NB4 (cell line): ENCODE results near the gene CCDC81.

Experiments
- DNase-seq: peaks from one replicate; pipeline ENCODE4 v3.0.0; 2010; ENCODE audit warnings: low read depth
- H3K4me3 ChIP-seq: one replicate; pipeline ENCODE4 v1.5.1; 2011; ENCODE audit warnings: mild to moderate bottlenecking, low read depth, low read length, moderate library complexity
- MYC ChIP-seq: IDR thresholded peaks from 2 replicates; pipeline ENCODE4 v1.6.1; 2011; ENCODE audit warnings: low read depth, low read length
- POLR2A ChIP-seq: IDR thresholded peaks from 2 replicates; pipeline ENCODE4 v1.6.1; 2011; ENCODE audit warnings: mild to moderate bottlenecking; ENCODE audit not compliant: insufficient read length; ENCODE audit errors: extremely low read depth
- TF ChIP-seq, protein P1 (sequence below): IDR thresholded peaks from 2 replicates; pipeline ENCODE4 v1.6.1; 2011; ENCODE audit warnings: low read depth, low read length
- TF ChIP-seq, protein P2 (sequence below): IDR thresholded peaks from one replicate; pipeline ENCODE4 v1.5.1; 2012; ENCODE audit warnings: low read depth, low read length

The CCDC81 gene

DNA sequence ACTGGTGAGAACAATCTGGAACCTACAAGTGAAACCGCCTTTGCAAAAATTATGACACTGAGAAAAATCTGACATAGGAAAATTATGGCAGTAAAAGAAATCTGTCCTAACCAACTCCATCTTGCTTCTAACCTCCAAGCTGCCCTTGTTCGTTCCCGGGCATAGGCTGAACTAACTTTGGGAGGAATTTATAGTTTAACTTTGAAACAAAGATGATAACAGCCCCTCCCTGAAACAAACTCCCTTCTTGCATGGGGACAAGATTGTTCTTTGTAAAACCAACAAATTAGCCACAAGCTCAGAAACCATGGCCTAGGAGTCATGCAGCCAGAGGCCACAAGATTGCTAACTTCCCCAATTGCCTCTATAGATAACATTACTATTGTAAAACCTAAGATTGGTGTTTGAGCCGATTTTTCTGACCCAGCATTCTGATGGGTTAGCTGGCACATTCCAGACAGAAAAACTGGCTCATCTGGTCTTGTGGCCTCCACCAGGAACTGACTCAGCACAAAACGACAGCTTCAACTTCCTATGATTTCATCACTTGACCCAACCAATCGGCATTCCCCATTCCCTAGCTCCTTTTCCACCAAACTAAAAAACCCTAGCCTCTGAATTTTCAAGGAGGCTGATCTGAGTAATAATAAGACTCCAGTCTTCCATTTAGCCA lies 3.6 kb upstream of the CCDC81 start:
- DNase-seq, result peak; percentile 34
- H3K4me3 ChIP-seq, result no peak overlapping the region

DNA sequence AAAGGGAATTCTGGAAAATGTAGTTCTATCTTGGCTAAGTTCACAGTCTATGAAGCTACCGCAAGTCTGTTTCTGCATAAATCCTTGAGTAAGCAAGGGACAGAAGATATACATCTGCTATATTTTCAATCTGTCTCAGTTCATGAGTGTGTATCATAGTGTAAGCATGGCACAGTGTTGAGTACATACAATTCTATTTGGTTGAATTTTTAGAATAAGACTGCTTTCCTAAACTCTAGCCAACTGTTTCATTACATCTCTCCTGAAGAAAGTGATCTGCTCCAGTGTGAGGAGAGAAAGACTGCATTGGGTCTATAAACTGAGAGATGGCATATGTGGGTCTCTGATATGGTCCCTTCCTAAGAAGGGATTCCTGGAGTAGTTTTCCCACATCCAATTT lies 2.6 kb upstream of the CCDC81 start:
- TF ChIP-seq POLR2A, result no peak
- TF ChIP-seq MYC, result no peak
- TF ChIP-seq, protein P1, sequence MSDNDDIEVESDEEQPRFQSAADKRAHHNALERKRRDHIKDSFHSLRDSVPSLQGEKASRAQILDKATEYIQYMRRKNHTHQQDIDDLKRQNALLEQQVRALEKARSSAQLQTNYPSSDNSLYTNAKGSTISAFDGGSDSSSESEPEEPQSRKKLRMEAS, result no peak
- TF ChIP-seq, protein P2, sequence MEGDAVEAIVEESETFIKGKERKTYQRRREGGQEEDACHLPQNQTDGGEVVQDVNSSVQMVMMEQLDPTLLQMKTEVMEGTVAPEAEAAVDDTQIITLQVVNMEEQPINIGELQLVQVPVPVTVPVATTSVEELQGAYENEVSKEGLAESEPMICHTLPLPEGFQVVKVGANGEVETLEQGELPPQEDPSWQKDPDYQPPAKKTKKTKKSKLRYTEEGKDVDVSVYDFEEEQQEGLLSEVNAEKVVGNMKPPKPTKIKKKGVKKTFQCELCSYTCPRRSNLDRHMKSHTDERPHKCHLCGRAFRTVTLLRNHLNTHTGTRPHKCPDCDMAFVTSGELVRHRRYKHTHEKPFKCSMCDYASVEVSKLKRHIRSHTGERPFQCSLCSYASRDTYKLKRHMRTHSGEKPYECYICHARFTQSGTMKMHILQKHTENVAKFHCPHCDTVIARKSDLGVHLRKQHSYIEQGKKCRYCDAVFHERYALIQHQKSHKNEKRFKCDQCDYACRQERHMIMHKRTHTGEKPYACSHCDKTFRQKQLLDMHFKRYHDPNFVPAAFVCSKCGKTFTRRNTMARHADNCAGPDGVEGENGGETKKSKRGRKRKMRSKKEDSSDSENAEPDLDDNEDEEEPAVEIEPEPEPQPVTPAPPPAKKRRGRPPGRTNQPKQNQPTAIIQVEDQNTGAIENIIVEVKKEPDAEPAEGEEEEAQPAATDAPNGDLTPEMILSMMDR, result no peak
- H3K4me3 ChIP-seq, result no peak overlapping the region
- DNase-seq, result no peak

More for the DNA sequence above, 3.6 kb upstream of the CCDC81 start:
- no peak for TF ChIP-seq MYC

DNA sequence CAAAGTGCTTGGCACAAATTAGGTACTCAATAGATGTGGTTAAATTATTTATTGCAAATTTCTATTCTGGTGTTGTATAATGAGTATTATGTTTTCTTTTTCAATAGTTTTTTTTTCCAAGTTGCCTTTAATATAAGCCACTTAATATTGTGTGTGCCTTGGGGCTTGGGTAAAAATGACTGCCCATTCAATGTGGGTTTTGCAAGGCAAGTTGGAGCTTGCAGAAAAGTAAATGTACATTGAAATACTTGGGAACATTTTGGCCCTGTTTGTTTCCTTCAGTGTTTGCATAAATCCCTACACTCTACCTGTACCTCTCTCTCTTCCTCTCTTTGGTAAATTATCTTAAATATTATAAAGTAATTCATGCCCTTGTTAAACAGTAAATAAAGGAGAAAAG lies 2.1 kb upstream of the CCDC81 start:
- DNase-seq, result no peak
- no peak overlapping the region for H3K4me3 ChIP-seq
- TF ChIP-seq, protein P2, result no peak
- TF ChIP-seq, protein P1, result no peak
- TF ChIP-seq MYC (no peak), POLR2A (no peak)

DNA sequence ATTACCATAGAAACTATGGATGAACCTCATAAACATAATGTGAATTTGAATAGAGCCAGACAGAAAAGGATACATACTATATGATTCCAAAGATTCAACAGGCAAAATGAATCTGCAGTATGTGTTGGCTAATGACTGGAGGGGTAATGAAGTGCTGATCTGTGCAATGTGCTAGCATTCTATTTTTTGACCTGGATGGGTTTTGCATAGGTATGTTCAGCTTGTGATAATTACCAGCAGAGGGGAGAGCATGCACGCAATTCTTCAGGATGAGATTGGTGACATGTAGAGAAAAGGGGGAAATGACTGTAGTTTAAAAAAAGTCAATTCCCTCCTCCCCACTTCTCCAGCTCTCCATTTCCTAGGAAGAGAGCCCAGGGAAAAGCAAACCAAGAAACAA lies 618 bp upstream of the CCDC81 start:
- TF ChIP-seq MYC (no peak), POLR2A (no peak)
- TF ChIP-seq, protein P2, result no peak
- TF ChIP-seq, protein P1, result no peak
- no peak overlapping the region for H3K4me3 ChIP-seq
- DNase-seq, result no peak

DNA sequence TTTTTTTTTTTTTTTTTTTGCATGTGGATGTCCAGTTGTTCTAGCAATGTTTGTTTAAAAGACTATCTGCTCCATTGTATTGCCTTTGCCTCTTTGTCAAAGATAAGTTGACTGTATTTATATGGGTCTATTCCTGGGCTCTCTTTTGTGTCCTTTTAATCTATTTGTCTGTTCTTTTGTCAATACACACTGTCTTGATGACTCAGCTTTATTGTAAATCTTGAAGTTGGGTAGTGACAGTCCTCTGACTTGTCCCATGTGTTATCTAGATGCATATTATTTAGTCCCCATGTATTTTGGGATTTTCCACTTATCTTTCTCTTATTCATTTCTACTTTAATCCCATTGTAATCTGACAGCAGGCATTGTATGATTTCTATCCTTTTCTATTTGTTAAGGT lies 3.3 kb downstream of the CCDC81 start:
- no peak overlapping the region for H3K4me3 ChIP-seq
- DNase-seq, result no peak
- TF ChIP-seq, protein P1, result no peak
- TF ChIP-seq POLR2A (no peak), MYC (no peak)
- TF ChIP-seq, protein P2, result no peak

DNA sequence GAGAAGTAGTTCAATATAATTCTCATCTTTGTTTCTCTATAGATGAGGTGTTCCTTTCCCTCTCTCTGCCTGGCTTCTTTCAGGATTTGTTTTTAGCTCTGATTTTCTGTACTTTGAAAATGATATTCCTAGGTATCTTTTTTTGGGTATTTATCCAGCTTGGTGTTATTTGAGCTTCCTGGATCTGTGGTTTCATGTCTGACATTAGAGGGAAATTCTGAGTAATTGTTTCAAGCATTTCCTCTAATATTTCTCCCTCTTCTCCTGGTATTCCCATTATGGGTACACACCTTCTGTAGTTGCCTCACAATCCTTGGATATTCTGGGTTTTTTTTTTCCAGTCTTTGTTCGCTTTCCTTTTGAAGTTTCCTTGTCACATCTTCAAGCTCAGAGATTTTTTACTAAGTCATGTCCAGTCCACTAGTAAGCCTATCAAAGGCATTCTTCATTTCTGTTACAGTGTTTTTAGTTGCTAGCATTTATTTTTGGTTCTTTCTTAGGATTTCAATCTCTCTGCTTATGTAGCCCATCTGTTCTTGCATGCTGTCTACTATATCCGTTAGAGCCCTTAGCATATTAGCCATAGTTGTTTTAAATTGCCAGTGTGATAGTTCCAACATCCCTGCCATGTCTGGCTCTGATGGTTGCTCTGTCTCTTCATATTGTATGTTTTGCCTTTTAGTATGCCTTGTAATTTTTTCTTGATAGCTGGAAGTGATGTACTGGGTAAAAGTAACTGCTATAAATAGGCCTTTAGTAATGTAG lies 5.8 kb downstream of the CCDC81 start:
- no peak for DNase-seq
- no peak overlapping the region for H3K4me3 ChIP-seq
- TF ChIP-seq, protein P2, result no peak
- TF ChIP-seq MYC (no peak), POLR2A (no peak)
- TF ChIP-seq, protein P1, result no peak
